Measurements from ENCODE around the gene SLCO4A1.

Gene SLCO4A1

GRCh38 chr20:62688083-62688482 lies 45.8 kb downstream of the SLCO4A1 start:
- no peak for DNase-seq

GRCh38 chr20:62688855-62689460 lies 46.7 kb downstream of the SLCO4A1 start:
- DNase-seq = no peak

GRCh38 chr20:62689861-62690260 lies 47.6 kb downstream of the SLCO4A1 start:
- DNase-seq = no peak

- no peak for DNase-seq
These were observed 48.0 kb downstream of the SLCO4A1 start for GRCh38 chr20:62690261-62690820.

- no peak for DNase-seq
These were observed 49.2 kb downstream of the SLCO4A1 start for GRCh38 chr20:62691487-62691886.

GRCh38 chr20:62692176-62692575 lies 49.9 kb downstream of the SLCO4A1 start:
- no peak for DNase-seq

- no peak for DNase-seq
These were observed 50.7 kb downstream of the SLCO4A1 start for GRCh38 chr20:62692801-62693523.

GRCh38 chr20:62693524-62693922 lies 51.2 kb downstream of the SLCO4A1 start:
- DNase-seq = no peak

GRCh38 chr20:62694106-62694505 lies 51.8 kb downstream of the SLCO4A1 start:
- DNase-seq = no peak

GRCh38 chr20:62694868-62695267 lies 52.6 kb downstream of the SLCO4A1 start:
- no peak for DNase-seq

- DNase-seq = no peak
These were observed 53.4 kb downstream of the SLCO4A1 start for GRCh38 chr20:62695448-62696414.

GRCh38 chr20:62696434-62696957 lies 54.2 kb downstream of the SLCO4A1 start:
- DNase-seq = no peak

- DNase-seq = no peak
These were observed 54.7 kb downstream of the SLCO4A1 start for GRCh38 chr20:62696989-62697388.

GRCh38 chr20:62697468-62697912 lies 55.2 kb downstream of the SLCO4A1 start:
- DNase-seq = no peak

- DNase-seq = no peak
These were observed 55.9 kb downstream of the SLCO4A1 start for GRCh38 chr20:62698231-62698630.

- no peak for DNase-seq
These were observed 57.0 kb downstream of the SLCO4A1 start for GRCh38 chr20:62699296-62699695.

GRCh38 chr20:62699741-62700140 lies 57.4 kb downstream of the SLCO4A1 start:
- no peak for DNase-seq

GRCh38 chr20:62700261-62700930 lies 58.1 kb downstream of the SLCO4A1 start:
- DNase-seq = no peak

GRCh38 chr20:62701161-62702012 lies 59.1 kb downstream of the SLCO4A1 start:
- no peak for DNase-seq

- no peak for DNase-seq
These were observed 59.7 kb downstream of the SLCO4A1 start for GRCh38 chr20:62702013-62702300.
